GM21786 (cell line): ENCODE data around the gene ZNF536.
"Not testable (repeated sequence)": the region's sequence is repeated elsewhere in the genome, so short reads cannot be mapped to it uniquely, and the experiment has no call there.

Experiments
- ATAC-seq: cut with Tn5 transposase; IDR thresholded peaks from one replicate; pipeline ENCODE4 v1.9.1; 2021; ENCODE audit not compliant: unreplicated experiment

The ZNF536 gene

GRCh38 chr19:30341611-30342201 lies 30.5 kb upstream of the ZNF536 start:
- no peak for ATAC-seq

GRCh38 chr19:30342901-30343300 lies 29.3 kb upstream of the ZNF536 start:
- ATAC-seq = no peak

- ATAC-seq = no peak
Observed at GRCh38 chr19:30344446-30345425, 27.4 kb upstream of the ZNF536 start.

GRCh38 chr19:30345686-30346085 lies 26.5 kb upstream of the ZNF536 start:
- ATAC-seq = no peak

- ATAC-seq = not testable (repeated sequence)
Observed at GRCh38 chr19:30346468-30346867, 25.7 kb upstream of the ZNF536 start.

GRCh38 chr19:30349131-30349730 lies 23.0 kb upstream of the ZNF536 start:
- ATAC-seq = no peak

GRCh38 chr19:30350692-30351663 lies 21.2 kb upstream of the ZNF536 start:
- ATAC-seq = no peak

GRCh38 chr19:30351774-30352173 lies 20.4 kb upstream of the ZNF536 start:
- no peak for ATAC-seq

- no peak for ATAC-seq
Observed at GRCh38 chr19:30353394-30353945, 18.7 kb upstream of the ZNF536 start.

- ATAC-seq = no peak
Observed at GRCh38 chr19:30355586-30355985, 16.6 kb upstream of the ZNF536 start.

- ATAC-seq = no peak
Observed at GRCh38 chr19:30356951-30357579, 15.1 kb upstream of the ZNF536 start.

- ATAC-seq = no peak
Observed at GRCh38 chr19:30357580-30357954, 14.6 kb upstream of the ZNF536 start.

GRCh38 chr19:30358319-30358718 lies 13.9 kb upstream of the ZNF536 start:
- no peak for ATAC-seq

- ATAC-seq = no peak
Observed at GRCh38 chr19:30358821-30359580, 13.2 kb upstream of the ZNF536 start.

- no peak for ATAC-seq
Observed at GRCh38 chr19:30359936-30360335, 12.2 kb upstream of the ZNF536 start.

- ATAC-seq = no peak
Observed at GRCh38 chr19:30360376-30361106, 11.6 kb upstream of the ZNF536 start.

- ATAC-seq = no peak
Observed at GRCh38 chr19:30361107-30361447, 11.1 kb upstream of the ZNF536 start.

- no peak for ATAC-seq
Observed at GRCh38 chr19:30361721-30362120, 10.5 kb upstream of the ZNF536 start.
